K562 (cell line): Measurements from ENCODE around the gene CLCNKB. TPM values are rescaled to one million over a fixed set of nuclear protein-coding genes. Genes with fewer than 3 reads are reported as not detected.
A peak's percentile ranks its signal among the peaks of the same experiment; 100 is the strongest.

Source experiments
- CC2D1A ChIP-seq: fragments of 450-650 bp; IDR thresholded peaks from 2 replicates; pipeline ENCODE4 v1.6.1; 2017; ENCODE audit warnings: mild to moderate bottlenecking
- CTBP1 ChIP-seq: fragments of 450-650 bp; IDR thresholded peaks from 2 replicates; pipeline ENCODE4 v1.6.1; 2016; ENCODE audit warnings: borderline replicate concordance
- DMBX1 ChIP-seq: fragments of 250-450 bp; sonication (Bioruptor Pico); IDR thresholded peaks from 2 replicates; pipeline ENCODE4 v1.8.0; 2022; ENCODE audit warnings: inconsistent platforms, mild to moderate bottlenecking, moderate library complexity, borderline replicate concordance
- EGR1 ChIP-seq: fragments of 450-650 bp; conservative IDR thresholded peaks from 2 replicates; pipeline ENCODE4 v1.6.1; 2017; ENCODE audit warnings: mild to moderate bottlenecking
- ETS1 ChIP-seq: conservative IDR thresholded peaks from 2 replicates; pipeline ENCODE4 v1.6.1; 2011; ENCODE audit warnings: low read depth, mild to moderate bottlenecking, low read length; ENCODE audit not compliant: control insufficient read depth
- GABPB2 ChIP-seq: fragments of 250-450 bp; sonication (Bioruptor Pico); conservative IDR thresholded peaks from 2 replicates; pipeline ENCODE4 v1.5.1; 2021; ENCODE audit warnings: mild to moderate bottlenecking
- JUN ChIP-seq, 2 experiments: sonication (generic) in 1 of 2; formaldehyde crosslinking in 1 of 2; IDR thresholded peaks; 2 replicates each; pipeline versions ENCODE4 v1.6.1 to v1.8.0; 2012 to 2022; ENCODE audit warnings: borderline replicate concordance in 2 of 2, mild to moderate bottlenecking in 2 of 2, improper control_type of control experiment in 1 of 2, low read depth in 1 of 2, low read length in 1 of 2, missing genetic modification reagents in 1 of 2
- MEF2D ChIP-seq: conservative IDR thresholded peaks from 2 replicates; pipeline ENCODE4 v1.6.1; 2016; ENCODE audit warnings: low read depth, missing genetic modification characterization, missing compliant biosample characterization
- NCOA1 ChIP-seq: fragments of 450-650 bp; IDR thresholded peaks from 2 replicates; pipeline ENCODE4 v1.6.1; 2016; ENCODE audit warnings: low read depth
- NFE2 ChIP-seq: IDR thresholded peaks from 2 replicates; pipeline ENCODE4 v1.6.1; 2014; ENCODE audit warnings: antibody characterized with exemption, low read depth
- PTTG1 ChIP-seq: fragments of 450-650 bp; IDR thresholded peaks from 2 replicates; pipeline ENCODE4 v1.6.1; 2016; ENCODE audit warnings: low read depth, mild to moderate bottlenecking, missing genetic modification characterization, missing compliant biosample characterization
- RBM34 ChIP-seq: fragments of 200-400 bp; formaldehyde crosslinking; IDR thresholded peaks from 2 replicates; pipeline ENCODE4 v1.6.1; 2018; ENCODE audit warnings: low read length, borderline replicate concordance; ENCODE audit not compliant: insufficient read depth
- RHOXF2B ChIP-seq: fragments of 250-450 bp; sonication (Bioruptor Pico); conservative IDR thresholded peaks from 2 replicates; pipeline ENCODE4 v1.5.1; 2021
- SP2 ChIP-seq: IDR thresholded peaks from 2 replicates; pipeline ENCODE4 v1.6.1; 2011; ENCODE audit warnings: mild to moderate bottlenecking, low read depth, low read length, moderate library complexity; ENCODE audit not compliant: poor library complexity, severe bottlenecking; ENCODE audit errors: extremely low read depth
- STAG1 ChIP-seq: sonication (generic); formaldehyde crosslinking; IDR thresholded peaks from 2 replicates; pipeline ENCODE4 v1.5.0; 2020; ENCODE audit warnings: missing genetic modification reagents, borderline replicate concordance
- TEAD1 ChIP-seq, 2 experiments: fragments of 450-650 bp in 1 of 2; sonication (generic) in 1 of 2; formaldehyde crosslinking; IDR thresholded peaks; 2 replicates each; pipeline versions ENCODE4 v1.4.0 to v1.8.0; 2020 to 2022; ENCODE audit warnings: mild to moderate bottlenecking in 2 of 2, missing genetic modification reagents in 1 of 2
- TEAD4 ChIP-seq, 2 experiments: sonication (generic) in 1 of 2; formaldehyde crosslinking in 1 of 2; IDR thresholded peaks; 2 replicates each; pipeline versions ENCODE4 v1.6.1 to v1.8.0; 2012 to 2022; ENCODE audit warnings: borderline replicate concordance in 1 of 2, inconsistent platforms in 1 of 2, low read length in 1 of 2, mild to moderate bottlenecking in 1 of 2, missing genetic modification reagents in 1 of 2
- XRCC3 ChIP-seq: fragments of 450-650 bp; IDR thresholded peaks from 2 replicates; pipeline ENCODE4 v1.6.1; 2017; ENCODE audit warnings: mild to moderate bottlenecking, moderate library complexity
- ZNF274 ChIP-seq: IDR thresholded peaks from 2 replicates; pipeline ENCODE4 v1.6.1; 2011; ENCODE audit warnings: low read depth, mild to moderate bottlenecking, low read length, moderate library complexity, borderline replicate concordance
- ZNF384 ChIP-seq: IDR thresholded peaks from 2 replicates; pipeline ENCODE4 v1.6.1; 2012; ENCODE audit warnings: low read depth, low read length, improper control_type of control experiment
- ZNF707 ChIP-seq: fragments of 250-450 bp; sonication (Bioruptor Pico); conservative IDR thresholded peaks from 2 replicates; pipeline ENCODE4 v1.8.0; 2022; ENCODE audit warnings: inconsistent platforms, mild to moderate bottlenecking, moderate library complexity
- ZNF764 ChIP-seq: fragments of 250-450 bp; sonication (Bioruptor Pico); IDR thresholded peaks from 2 replicates; pipeline ENCODE4 v1.4.0; 2020; ENCODE audit warnings: low read depth, mild to moderate bottlenecking, moderate library complexity
- polyA plus RNA-seq, 8 experiments: library from polyadenylated mRNA; depleted of rRNA in 4 of 8; stranded (reverse) in 5 of 8; unstranded in 3 of 8; fragments of >200 nt; fragmentation: Nextera tagmentation in 2 of 8; fragmentation: Illumina TruSeq in 1 of 8; extraction: Ambion mirVana in 2 of 8; extraction: Trizol in 1 of 8; gene quantifications; 2 replicates each; pipeline versions ENCODE4 v1.2.1 to v1.2.3, GENCODE V29; 2011 to 2014; ENCODE audit warnings: inconsistent platforms in 1 of 8, missing spikeins in 1 of 8
- total RNA-seq, 7 experiments: library from RNA; depleted of rRNA in 6 of 7; stranded (reverse); fragments of >200 nt in 6 of 7; fragmentation: Illumina TruSeq in 2 of 7; extraction: Trizol in 2 of 7; gene quantifications; 2 replicates each; pipeline versions ENCODE4 v1.2.1 to v1.2.3, GENCODE V29; 2011 to 2021; ENCODE audit warnings: low replicate concordance in 1 of 7
- TF ChIP-seq, protein P1 (sequence below): fragments of 450-650 bp; formaldehyde crosslinking; IDR thresholded peaks from 2 replicates; pipeline ENCODE4 v1.4.0; 2022; ENCODE audit warnings: missing genetic modification characterization

Gene CLCNKB
- total and polyA plus RNA-seq, 9 of the 15 experiments (the other 6 are each of a cell fraction or from before 2014, with no cell fraction given): 0.08 to 1.7 (median 0.64) TPM

DNA sequence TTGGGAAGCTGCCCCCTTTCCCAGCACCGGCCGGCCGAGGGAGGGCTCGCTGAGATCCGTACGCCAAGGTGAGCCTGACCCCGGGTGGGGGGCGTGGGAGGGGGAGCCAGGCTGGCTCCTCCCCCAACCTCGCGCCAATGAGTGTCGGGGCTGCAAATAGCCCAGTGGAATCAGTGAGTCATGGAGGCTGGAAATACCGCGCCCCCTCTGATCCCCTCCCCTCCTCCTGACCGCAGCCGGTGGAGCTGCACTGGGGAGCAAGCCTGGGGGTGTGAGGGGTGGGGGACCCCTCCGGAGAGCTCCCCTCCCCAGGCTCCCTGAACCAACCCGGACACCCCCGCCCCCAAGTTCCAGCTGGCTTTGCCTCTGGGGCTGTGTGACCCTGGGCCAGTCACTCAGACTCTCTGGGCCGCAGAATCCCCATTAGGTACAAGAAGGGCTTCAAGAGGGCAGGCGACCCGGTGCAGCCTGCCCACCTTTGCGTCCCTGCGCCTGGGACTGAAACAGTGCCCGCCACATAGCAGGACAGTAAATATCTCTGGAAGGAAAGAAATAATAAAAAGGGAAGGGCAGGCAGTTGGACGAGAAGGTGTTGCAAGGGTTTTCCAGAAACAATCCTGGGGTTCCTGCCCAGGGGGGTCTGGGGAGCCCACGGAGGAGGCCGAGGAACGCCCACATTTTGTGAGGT, 30.2 kb upstream of the CLCNKB start (continued):
- TF ChIP-seq TEAD4 (IDR thresholded peaks at IDR 0.05; ENCODE audit: low read length): peak; percentile 40; the same call in 1 of the 2 replicates
- no peak for TF ChIP-seq TEAD4 (CRISPR knock-in tag; IDR thresholded peaks at IDR 0.05; ENCODE audit: borderline replicate concordance)
- TF ChIP-seq TEAD1 (CRISPR knock-in tag; IDR thresholded peaks at IDR 0.05): peak; percentile 49 to 86; a peak in 3 of 4 replicates
- peak; percentile 36; the same call in 1 of the 2 replicates for TF ChIP-seq NCOA1
- TF ChIP-seq CC2D1A: peak; percentile 40; the same call in 1 of the 2 replicates
- TF ChIP-seq STAG1 (CRISPR knock-in tag): no peak
- no peak for TF ChIP-seq ETS1
- TF ChIP-seq XRCC3: no peak
- peak; percentile 93 for TF ChIP-seq JUN (IDR thresholded peaks at IDR 0.05; ENCODE audit: borderline replicate concordance, low read depth, low read length)
- TF ChIP-seq JUN (CRISPR knock-in tag; IDR thresholded peaks at IDR 0.05; ENCODE audit: borderline replicate concordance): peak; percentile 92
- no peak for TF ChIP-seq RHOXF2B
- TF ChIP-seq, protein P1, sequence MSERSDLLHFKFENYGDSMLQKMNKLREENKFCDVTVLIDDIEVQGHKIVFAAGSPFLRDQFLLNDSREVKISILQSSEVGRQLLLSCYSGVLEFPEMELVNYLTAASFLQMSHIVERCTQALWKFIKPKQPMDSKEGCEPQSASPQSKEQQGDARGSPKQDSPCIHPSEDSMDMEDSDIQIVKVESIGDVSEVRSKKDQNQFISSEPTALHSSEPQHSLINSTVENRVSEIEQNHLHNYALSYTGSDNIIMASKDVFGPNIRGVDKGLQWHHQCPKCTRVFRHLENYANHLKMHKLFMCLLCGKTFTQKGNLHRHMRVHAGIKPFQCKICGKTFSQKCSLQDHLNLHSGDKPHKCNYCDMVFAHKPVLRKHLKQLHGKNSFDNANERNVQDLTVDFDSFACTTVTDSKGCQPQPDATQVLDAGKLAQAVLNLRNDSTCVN: no peak
- TF ChIP-seq ZNF707: no peak
- TF ChIP-seq MEF2D (tag): peak; percentile 19
- TF ChIP-seq SP2: no peak
- no peak for TF ChIP-seq ZNF274
- no peak for TF ChIP-seq DMBX1 (CRISPR knock-in tag)
- peak; percentile 62 for TF ChIP-seq EGR1
- TF ChIP-seq PTTG1: no peak
- TF ChIP-seq GABPB2 (CRISPR knock-in tag): no peak
- TF ChIP-seq ZNF384: no peak
- no peak for TF ChIP-seq CTBP1
- no peak for TF ChIP-seq ZNF764 (CRISPR knock-in tag)
- TF ChIP-seq NFE2: peak; percentile 48; the same call in 1 of the 2 replicates
- TF ChIP-seq RBM34: no peak
